ENCODE results near the gene FGF21.
"Not testable (repeated sequence)": the region's sequence is repeated elsewhere in the genome, so short reads cannot be mapped to it uniquely, and the experiment has no call there.

GRCh38 chr19:48765816-48766215 is 10.5 kb downstream of the FGF21 start:
- TF ChIP-seq RNF2 (IDR thresholded peaks at IDR 0.05; ENCODE audit: borderline replicate concordance, low read depth); KDM1A (IDR thresholded peaks at IDR 0.05; ENCODE audit: low read depth): not testable (repeated sequence)

All from A549 (cell line).